Stimulated activated CD8-positive, alpha-beta memory T cell treated with anti-CD3 and anti-CD28 coated beads, Interleukin-4, amount 100 ng/mL, for 1 hour (primary cell): ENCODE measurements around the gene DHRSX.
"Not testable (repeated sequence)": the region's sequence is repeated elsewhere in the genome, so short reads cannot be mapped to it uniquely, and the experiment has no call there.

Experiments used
- DNase-seq, 2 donors: peaks; one replicate each; pipeline ENCODE4 v3.0.0-alpha.2; 2020; ENCODE audit warnings: low read depth in 2 of 2, low spot score in 1 of 2

Gene DHRSX

GRCh38 chrX:2398064-2398656, 102.6 kb downstream of the DHRSX start:
- DNase-seq = no peak

- no peak for DNase-seq
These were observed 103.3 kb downstream of the DHRSX start for GRCh38 chrX:2397229-2398063.

- DNase-seq = no peak
These were observed 105.3 kb downstream of the DHRSX start for GRCh38 chrX:2395261-2395992.

DNA sequence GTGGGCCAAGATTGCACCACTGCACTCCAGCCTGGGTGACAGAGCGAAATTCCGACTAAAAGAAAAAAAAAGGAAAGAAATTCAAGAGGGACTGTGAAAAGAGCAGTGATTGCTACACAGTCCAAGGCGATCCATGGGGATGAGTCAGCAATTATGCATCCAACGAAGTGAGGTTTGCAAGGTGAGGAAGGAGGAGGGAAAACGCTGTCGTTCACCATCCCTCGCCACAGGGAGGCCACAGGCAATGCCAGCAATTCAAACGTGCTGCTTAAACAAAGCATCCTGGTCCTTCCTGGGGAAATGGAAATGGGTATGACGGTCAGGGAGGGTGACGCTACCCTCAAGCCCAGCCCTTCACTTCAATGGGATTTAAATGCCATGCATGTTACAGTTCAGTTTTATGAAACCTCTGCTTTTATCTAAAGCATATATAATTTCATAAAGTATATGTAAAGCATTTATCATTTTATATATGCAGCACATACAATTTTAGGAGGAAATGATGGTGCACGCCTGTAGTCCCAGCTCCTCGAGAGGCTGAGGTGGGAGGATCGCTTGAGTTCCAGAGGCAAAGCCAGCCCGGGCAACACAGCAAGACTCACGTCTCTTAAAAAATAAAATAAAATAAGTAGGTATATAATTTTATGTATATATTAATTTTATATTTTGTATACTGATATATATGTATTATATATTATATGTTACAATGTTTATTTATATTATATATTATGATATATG, 108.7 kb downstream of the DHRSX start:
- no peak for DNase-seq

DNA sequence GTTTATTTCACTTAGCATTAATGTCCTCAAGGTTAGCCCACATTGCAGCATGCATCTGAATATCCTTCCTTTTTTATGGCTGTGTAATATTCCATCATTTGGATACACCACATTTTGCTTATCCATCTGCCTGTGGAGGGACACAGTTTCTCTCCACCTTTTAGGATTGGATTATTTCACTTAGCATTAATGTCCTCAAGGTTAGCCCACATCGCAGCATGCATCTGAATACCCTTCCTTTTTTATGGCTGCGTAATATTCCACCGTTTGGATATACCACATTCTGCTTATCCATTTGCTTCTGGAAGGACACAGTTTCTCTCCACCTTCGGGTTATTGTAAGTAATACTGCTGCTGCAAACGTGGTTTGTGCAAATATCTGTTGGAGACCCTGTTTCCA, 110.0 kb downstream of the DHRSX start:
- DNase-seq = no peak

GRCh38 chrX:2389731-2390130, 111.0 kb downstream of the DHRSX start:
- DNase-seq = not testable (repeated sequence)

- DNase-seq = no peak
These were observed 111.5 kb downstream of the DHRSX start for GRCh38 chrX:2389324-2389723.

- no peak for DNase-seq
These were observed 112.1 kb downstream of the DHRSX start for GRCh38 chrX:2388669-2389068.

GRCh38 chrX:2387614-2388239, 113.0 kb downstream of the DHRSX start:
- no peak for DNase-seq

DNA sequence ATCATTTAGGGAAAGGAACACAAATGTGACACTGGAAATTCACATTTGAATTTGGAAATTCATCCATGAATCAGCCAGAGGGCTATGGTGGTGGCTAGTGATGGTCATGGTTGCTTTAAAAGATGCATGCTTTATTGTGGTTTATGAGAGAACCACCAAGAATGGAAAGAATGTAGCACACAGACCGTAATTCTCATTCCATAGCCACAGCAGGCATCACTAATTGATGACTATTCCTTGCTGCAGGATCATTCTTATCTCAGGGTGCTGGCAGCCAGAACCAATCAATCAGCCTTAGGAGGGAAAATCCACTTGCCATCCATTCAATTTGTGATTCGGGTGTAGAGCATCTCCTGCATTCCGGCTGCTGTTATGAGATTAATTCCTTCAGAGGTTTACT, 115.6 kb downstream of the DHRSX start:
- DNase-seq = no peak

GRCh38 chrX:2384486-2384885, 116.3 kb downstream of the DHRSX start:
- DNase-seq = no peak

DNA sequence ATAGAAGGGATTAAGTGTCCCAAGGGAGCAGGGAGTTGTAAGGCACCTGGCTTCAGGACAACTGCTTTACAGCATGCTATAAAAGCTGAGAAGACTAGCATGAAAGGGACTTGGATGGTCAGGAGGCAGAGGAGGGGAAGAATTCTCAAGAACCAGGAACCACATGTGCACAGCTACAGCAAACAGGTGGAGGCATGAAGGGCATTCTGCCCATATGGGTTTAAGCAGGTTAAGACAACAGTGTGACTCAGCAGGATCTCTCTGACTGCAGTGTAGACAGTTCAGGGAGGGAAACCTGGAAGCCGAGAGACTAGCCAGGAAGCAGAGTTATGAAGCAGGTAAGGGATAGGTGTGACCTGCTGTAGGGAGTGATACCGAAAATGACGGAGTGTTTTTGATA, 117.0 kb downstream of the DHRSX start:
- DNase-seq = no peak

DNA sequence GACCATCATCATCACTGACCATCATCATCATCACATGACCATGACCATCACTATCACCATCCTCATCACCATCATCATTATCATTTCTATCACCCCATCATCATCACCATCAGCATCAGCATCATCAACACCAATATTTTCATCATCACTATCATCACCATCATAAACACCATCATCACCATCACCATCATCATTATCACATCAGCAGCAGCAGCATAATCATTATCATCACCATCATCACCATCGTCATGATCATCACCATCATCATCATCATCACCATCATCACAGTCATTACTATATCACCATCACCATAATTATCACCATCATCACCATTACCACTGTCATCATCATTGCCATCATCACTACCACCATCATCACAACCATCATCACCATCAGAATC, 117.6 kb downstream of the DHRSX start:
- DNase-seq = no peak

DNA sequence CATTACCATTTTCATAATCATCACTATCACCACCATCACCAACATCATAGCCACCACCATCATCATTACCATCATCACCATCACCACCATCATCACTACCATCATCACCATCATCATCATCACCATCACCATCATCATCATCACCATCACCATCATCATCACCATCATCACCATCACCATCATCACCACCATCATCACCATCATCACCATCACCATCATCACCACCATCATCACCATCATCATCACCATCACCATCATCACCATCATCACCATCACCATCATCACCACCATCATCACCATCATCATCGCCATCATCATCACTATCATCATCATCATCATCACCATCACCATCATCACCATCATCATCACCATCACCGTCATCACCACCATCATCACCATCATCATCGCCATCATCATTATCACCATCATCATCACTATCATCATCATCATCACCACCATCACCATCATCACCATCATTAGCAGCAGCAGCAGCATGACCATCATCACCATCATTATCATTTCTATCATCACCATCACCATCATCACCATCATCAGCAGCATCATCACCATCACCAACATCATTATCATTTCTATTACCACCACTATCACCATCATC, 118.2 kb downstream of the DHRSX start:
- DNase-seq = not testable (repeated sequence)

GRCh38 chrX:2376166-2376565, 124.6 kb downstream of the DHRSX start:
- no peak for DNase-seq

DNA sequence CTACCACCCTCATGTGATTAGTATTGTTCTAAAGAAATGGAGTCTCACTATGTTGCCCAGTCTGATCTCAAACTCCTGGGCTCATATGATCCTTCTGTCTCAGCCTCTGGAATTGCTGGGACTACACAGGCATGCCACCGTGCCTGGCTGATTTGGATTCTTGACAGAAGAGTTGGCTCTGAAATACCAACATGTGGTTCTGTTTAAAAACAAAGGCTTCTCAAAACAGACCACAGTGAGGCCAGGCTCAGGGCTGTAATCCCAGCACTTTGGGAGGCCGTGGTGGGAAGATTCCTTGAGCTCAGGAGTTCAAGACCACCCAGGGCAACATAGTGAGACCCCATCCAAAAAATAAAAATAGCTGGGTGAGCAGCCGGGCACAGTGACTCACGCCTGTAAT, 126.7 kb downstream of the DHRSX start:
- no peak for DNase-seq

- DNase-seq = no peak
These were observed 127.2 kb downstream of the DHRSX start for GRCh38 chrX:2373615-2374014.

- DNase-seq = no peak
These were observed 129.6 kb downstream of the DHRSX start for GRCh38 chrX:2371026-2371711.

DNA sequence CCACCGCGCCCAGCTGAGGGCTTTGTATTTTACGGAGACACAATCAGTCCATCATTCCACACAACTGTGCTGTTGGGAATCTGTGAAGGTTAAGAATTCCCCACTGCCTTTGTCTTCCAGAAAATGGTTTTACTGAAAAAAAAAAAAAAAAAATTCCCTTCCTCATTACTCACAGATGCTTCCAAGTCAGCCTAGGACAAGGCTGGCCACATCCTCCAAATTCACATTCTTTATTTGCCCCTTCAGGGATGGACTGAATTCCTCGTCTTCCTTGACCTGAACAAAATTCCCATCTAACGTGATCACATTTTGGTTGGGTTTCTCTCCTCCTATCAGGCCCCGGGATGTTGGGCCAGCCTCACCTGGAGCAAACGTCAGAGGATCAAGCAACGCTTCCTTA, 130.3 kb downstream of the DHRSX start:
- DNase-seq = no peak

DNA sequence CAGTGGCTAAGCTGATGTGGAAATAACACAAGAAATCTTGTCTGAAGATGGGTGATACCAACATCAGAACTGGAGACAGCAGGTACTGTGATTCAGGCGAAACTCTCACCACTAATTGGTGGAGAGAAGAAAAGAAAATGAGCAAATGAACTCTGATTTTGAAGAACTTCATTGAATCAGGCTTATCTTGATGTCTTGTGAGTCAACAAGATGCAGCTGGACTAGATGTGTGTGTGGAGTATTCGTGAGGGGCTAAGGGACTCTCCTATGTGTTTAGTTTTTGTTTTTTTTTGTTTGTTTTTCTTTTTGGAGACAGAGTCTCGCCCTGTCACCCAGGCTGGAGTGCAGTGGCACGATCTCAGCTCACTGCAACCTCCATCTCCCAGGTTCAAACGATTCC, 131.6 kb downstream of the DHRSX start:
- DNase-seq = no peak
